Effector CD8-positive, alpha-beta T cell (primary cell): ENCODE results near the gene LCN15.

Experiments used
- DNase-seq: peaks from one replicate; lab custom pipeline; 2025; lab: John Stamatoyannopoulos, UW

LCN15 gene

DNA sequence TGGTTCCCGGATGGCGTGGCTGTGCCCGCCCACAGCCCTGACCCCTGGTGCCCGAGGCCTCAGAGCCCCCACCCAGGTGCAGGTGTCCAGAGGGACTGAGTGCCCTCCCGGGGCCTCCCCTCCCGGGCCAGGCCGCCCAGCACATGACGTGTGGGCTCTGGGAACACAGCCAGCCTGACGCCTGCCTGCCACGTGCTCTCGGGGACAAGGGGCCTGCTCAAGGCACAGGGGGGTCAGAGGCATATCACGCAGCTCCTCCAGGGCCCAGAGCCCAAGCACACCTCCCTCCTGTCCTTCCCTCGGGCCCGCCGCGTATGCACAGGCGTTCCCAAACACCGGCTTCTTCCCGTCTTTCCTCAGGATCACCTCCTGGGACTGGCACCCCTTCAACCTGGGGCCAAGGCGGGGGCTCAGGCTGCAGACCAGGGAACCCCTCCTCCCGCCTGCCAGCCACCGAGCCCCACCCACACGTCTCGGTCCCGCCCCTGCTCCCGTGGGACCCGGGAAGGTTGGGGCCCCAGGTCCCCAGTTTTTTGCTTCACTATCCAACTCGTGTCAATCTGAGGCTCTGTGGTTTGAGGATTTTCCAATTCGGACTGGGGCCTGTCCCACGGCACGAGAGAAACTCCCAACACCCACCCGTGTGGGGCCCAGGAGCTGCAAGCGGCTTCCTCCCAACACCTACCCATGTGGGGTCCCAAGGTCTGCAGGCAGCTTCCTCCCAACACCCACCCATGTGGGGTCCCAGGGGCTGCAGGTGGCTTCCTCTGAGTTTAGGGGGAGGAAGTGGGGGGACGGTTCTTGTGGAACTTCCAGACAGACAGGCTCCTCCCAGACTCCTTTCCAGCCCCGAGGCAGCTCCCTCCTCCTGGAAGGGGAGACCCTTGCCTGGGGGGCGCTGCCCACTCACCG, 23.1 kb downstream of the LCN15 start:
- DNase-seq = no peak

DNA sequence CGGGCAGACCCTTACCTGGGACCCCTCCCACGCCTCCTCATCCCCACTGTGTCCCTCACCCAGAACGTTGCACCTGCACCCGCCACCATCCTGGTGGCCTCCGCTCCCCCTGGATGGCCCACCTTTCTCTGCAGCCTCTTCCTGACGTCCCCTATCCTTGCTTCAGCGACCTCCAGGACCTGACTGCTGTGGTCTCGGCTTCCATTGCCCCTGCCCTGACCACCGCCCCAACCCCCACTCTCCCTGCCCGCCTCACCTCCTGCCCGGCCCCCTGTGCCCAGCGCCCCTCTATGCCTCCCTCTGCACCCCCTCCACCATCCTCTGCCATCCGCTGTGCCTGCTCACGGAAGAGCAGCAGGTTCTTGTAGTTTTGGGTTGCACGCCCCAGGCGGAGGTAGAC, 23.8 kb downstream of the LCN15 start:
- DNase-seq = no peak

DNA sequence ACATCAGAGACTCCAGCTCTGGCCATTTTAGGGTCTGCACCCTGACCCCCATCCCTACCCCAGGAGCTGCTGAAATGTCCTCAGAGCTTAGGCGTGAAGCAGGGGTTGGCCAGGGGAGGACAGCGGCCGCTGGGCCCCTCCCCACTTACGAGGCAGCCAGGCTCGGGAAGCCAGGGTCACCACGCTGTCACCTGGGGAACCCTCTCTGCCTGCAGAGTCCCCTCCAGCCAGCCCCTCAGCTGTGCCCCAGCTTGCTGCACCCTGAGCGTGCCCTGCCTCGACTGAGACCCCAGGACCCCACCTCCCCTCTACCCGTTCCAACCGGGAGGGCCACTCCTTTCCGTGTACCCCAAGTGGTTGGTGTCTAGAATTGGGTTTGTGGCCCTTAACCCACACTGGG, 24.2 kb downstream of the LCN15 start:
- no peak for DNase-seq

DNA sequence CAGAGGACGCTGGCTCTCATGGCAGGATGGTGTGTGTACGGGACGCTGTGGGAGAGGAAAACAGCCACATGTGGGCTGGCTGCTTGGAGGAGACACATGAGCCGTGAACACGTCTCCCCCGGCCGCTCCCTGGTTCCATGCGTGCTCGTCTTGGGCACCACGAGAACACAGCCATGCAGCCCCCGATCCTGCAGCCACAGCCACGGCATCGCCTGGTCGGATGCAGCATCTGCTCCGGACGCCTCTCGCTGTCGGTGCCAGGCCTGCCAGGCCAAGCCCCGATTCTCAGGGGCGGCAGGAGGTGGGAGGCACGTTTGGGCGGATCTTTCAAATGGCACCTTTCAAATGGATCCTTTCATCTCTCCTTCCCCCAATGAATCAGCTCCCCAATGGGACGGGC, 24.8 kb downstream of the LCN15 start:
- DNase-seq = no peak

DNA sequence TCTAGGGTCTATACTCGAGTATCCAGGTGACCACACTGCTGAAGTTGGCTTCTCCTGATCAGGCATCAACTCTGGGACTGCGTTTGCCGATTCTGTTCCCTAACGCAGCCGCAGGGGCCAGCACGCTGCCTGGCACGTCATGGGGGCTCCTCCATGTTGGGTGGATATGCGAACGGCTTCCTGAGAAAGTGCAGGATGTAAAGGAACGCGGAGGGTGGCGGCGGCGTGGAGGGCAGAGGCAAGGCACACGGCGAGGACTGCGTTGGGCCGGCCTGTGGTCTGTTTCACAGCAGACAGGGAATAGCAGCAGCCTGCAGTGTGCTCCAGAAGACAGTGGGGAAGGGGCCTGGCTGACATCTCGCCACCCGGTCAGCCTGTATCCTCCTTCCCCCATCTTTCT, 25.4 kb downstream of the LCN15 start:
- no peak for DNase-seq

DNA sequence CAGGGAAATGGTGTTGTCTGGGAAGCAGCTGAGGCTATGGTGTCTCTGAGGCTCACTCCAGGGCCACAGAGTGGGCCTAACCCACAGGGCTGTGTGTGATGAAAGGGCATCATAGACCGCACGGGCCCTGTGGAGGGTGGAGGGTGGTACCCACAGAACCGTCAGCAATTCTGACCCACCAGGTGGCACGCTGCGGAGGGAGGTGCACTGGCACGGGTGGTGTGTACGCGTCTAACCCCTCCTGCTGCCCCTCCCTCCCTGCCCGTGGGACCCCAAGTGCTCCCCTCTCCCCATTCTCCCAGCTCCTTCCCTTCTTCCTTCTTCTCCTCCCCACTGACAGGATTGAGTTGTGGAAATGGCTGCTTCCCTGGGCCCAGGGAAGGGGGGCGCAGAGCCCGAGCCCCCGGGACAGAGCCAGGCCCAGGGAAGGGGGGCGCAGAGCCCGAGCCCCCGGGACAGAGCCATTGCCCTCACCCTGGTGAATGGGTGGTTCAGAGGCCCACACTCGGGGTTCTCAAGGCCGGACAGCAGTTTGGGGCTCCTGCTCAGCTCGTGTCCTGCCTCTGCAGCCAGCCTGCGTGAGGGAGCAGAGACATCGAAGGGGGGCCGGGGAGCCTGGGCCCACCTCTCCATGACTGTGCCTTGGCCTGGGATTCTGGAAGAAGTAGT, 28.4 kb downstream of the LCN15 start:
- no peak for DNase-seq

DNA sequence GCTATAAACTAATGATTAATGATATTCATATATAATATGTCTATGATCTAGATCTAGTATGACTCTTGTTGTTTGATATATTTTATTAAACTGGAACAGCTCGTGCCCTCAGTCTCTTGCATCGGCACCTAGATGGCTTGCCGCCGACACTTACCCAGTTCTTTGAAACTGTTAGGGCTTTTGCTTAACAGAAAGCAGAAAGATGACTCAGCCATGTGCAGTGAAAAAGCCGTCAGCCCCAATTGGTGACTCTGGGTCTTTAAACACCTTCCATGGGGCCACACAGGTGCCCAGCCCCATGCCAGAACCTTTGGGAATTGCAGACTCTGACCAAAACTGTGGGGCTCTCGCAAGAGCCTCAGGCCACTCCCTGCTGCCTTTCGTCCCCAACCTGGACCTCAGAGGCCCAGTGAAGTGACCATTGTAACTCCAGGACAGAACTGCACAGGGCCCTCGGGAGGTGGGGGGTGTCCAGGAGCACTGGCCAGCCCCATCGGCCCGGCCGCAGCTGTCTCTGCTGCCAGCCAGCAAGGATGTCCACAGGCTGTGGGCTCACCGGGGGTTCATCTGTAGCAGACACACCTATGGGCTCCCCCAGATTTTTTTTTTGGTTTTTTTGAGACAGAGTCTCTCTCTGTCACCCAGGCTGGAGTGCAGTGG, 29.4 kb downstream of the LCN15 start:
- DNase-seq = no peak

DNA sequence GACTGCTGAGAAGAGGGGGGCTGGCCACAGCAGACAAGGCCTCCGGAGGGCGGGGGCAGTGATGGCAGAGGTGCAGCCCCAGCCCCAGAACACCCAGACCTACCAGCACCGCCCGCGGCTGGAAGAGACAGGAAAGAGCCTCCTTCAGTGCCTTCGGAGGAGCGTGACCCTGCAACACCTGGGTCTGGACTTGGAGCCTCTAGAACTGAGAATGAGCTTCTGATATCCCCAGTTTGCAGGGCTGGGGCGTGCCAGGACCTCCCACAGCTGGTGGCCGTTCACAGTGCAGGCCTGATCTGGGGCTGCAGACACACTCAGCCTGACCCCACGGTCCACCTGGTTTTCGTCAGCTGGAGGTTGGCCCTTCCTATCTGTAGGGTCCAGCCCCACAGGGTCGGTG, 30.7 kb downstream of the LCN15 start:
- DNase-seq = no peak

DNA sequence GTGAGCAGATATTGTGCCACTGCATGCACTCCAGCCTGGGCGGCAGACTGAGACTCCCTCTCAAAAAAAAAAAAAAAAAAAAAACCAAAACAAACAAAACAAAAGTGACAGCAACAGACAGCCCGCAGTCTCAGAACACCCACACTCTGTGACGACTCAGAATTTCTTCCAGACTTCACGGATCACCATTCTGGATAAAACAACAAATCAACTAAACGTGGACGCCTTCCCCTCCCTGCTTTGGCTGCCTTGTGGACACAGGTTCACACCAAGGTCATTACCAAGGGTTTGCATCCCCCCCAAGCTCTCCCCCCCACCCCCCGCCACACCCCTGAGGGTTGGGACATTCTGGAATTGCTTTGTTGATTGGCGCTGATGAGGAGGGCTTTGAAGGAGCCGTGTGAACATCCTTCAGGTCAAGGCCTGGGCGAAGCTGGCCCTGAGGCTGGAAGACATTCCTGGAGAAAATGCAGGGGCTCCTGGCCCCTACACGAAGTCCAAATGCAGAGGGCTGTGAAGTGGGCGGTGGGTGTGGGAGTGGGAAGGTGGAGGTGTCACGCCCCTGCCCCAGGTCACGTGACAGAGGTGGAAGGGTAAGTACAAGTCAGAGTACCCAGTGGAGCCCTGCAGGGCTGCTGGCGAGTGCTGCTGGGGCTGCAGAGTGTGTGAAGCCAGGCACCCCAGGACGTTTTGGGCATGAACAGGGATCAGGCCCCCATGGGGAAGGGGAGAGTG, 31.7 kb downstream of the LCN15 start:
- DNase-seq = no peak

DNA sequence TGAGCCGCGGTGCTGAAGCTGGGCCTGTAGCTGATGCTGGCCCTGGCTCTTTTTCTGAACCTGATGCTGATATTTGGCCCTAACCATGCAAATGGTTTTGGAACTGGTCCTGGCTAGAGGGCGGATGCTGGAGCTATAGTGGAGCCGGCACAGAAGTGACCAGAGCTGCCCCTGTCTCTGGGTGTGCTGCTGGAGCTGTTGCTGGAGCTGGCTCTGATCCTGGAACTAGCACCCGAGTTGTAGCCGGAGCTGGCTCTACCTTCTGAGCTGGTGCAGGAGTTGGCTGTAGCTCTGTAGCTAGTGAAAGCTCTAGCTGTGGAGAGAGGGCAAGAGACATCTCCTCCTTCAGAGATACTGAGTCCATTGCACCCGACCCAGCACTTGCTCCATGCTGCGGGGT, 34.4 kb downstream of the LCN15 start:
- no peak for DNase-seq

DNA sequence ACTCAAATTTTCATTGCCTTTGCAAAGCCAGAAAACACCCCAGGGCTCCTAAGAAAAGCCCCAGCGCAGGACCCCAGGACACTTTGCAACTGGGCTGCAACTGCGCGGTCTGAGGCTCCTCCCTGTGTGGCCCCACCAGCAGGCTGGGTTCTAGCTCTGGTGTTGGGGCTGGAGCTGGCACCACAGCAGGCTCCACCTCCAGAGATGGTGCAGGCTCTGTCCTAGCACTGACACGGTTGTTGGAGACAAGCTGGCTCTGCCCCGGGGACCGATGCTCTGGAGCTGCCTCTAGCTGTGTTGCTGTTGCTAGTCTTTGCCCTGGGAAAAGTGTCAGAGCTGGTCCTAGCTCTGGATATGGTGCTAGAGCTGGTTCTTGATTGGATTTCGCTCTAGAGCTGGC, 35.2 kb downstream of the LCN15 start:
- DNase-seq = no peak

DNA sequence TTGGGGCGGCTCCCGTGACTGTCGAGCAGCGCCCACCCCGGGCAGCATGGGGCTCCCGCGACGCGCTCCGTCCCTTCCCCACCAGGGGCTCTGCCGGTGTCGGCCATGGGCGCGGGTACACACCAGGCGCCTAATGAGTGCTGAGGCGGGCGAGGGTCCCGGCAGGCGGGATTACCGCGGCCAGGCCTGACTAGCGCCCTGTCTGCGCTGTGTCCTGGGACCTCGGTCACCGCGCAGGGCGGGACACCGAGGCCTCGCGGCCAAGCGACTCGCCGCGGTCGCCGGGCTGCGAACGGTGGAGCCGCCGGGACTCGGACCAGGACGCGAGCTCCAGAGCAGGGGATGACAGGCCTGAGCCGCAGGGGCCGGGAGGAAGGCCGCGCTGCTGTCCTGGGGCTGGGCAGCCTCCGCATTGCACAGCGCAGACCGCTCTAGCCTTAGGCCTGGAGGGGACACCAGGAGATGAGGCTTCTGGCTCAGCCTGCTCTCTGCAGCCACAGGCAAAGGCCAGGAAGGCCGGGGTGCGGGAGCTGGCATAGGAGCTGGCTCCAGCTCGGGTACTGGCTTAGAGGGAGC, 35.7 kb downstream of the LCN15 start:
- no peak for DNase-seq

DNA sequence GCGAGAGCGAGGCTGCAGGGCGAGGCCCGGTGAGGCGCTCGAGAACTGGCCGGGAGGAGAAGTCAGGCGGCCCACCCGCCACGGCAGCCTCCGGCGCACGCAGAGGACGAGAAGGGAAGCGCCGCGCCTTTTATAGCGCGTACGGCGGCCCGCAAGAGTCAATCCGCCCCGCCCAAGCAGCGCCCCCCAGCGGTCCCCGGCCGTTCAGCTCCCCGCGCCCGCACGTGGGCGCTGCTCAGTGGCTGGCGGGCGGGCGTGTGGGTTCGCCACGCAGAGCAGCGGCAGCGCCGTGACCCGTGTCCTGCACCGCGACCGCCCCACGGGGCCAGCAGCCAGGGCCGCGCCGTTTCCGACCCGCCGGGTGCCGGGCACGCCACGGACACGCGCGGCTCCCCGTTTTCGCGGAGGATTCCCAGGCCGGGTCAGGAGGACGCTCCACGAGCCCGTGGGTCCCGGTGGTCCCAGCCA, 36.2 kb downstream of the LCN15 start:
- DNase-seq = peak; percentile 88

DNA sequence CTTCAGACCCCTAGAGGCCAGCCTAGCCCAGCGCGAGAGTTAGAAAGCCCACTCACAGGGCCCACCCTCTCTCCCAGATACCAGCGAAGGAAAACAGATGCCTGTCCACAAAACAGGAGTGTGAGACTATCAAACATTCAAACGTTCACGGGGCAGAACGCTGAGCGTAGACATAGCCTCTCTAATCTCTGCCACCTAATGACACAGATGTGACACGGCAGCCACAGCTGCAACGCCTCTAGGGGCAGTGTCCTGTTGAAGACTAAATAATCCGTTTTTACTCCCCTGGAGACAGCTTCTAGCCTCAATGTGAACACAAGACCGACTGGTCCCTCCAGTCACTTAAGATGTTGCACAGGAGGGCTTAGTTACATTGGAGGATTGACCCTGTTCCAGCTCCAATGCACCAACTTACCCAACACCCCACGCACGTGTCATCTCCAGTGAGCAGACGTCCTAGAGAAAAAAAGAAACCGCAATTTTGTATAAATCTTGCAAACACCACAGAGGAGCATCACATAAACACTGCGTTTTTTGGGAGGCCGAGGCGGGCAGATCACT, 37.6 kb downstream of the LCN15 start:
- no peak for DNase-seq

DNA sequence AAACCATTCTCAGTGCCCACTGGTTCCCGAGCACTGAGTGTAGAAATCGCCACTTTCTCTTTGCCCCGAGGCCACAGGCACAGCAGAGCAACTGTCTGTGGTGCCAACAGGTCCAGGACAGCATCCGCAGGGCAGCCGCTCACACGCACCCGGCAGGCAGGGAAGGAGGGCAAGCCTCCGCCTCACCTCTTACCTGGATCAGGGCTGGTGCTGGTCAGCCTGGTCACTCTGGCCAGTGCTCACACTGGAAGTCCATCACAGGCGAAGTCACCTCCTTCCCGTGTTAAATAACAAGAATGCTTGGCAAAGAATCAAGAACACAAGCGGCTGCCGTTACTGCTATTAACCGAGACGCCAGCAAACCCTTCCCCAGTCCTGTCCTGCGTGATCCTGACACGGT, 38.2 kb downstream of the LCN15 start:
- DNase-seq = no peak

DNA sequence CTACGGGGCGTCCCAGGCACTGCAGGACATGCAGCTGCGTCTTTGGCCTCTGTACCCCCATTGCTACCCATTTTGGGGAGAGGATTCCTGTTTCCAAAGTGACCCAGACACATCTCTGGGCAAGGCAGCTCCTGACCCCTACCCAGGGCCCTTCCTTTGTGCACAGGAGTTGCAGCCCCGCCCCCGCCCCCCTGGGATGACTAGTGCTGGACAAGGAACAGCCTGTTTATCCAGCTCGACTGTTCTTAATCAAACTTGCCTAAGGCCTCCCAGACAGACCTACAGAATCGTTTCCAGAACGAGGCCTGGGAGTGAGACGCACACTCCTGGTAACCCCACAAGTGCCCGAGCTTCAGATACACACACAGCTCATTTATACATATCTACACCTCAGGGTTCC, 38.7 kb downstream of the LCN15 start:
- no peak for DNase-seq

DNA sequence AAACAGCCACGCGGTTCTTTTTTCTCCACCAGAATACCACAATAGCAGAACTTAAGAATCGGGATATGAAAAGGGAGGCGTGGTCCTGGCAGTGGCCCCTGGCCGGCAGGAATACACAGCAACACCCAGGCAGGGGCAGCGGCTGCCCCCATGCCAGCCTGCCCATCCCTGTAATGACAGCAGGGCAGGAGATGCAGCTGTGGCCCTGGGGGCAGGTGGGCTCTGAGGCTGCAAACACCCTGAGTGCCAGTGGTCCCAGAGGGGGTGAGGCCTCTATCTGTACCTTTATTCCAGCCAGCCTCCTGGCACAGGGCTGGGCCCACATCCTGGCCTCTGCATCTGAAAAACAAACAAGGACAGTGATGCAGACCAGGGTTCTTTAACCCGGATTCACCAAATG, 39.5 kb downstream of the LCN15 start:
- no peak for DNase-seq

DNA sequence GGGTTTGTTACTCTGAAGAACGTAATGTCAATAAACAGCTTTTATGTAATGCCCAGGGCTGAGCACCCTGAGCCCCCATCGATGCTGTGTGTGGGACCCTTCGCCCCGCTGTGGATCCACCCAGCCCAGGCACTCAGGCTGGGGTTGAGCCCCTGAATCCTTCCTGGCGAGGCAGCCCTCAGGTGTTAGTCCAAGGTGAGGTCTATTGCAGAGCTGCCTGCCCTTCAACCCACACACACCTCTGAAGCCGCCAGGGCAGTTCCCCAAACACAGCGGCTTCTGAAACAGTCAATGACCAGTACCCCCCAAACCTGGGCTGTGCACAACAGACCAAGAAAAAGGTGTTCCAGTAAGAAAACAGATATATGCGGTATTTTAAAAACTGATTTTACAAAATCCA, 40.3 kb downstream of the LCN15 start:
- DNase-seq = no peak

DNA sequence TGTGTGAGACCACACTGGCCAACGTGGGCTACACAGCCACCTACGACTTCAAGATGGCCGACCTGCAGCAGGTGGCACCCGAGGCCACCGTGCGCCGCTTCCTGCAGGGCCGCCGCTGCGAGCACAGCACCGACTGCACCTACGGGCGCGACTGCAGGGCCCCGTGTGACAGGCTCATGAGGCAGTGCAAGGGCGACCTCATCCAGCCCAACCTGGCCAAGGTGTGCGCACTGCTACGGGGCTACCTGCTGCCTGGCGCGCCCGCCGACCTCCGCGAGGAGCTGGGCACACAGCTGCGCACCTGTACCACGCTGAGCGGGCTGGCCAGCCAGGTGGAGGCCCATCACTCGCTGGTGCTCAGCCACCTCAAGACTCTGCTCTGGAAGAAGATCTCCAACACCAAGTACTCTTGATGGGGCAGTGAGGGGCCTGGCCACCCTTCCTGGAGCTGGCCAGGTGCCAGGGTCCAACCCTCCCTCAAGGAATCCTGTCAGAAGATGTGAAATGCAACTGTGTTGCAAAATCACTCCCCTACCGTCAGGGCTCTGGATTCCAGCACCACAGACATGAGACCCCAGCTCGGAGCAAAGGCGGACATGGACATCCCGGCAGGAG, 40.8 kb downstream of the LCN15 start:
- no peak for DNase-seq

DNA sequence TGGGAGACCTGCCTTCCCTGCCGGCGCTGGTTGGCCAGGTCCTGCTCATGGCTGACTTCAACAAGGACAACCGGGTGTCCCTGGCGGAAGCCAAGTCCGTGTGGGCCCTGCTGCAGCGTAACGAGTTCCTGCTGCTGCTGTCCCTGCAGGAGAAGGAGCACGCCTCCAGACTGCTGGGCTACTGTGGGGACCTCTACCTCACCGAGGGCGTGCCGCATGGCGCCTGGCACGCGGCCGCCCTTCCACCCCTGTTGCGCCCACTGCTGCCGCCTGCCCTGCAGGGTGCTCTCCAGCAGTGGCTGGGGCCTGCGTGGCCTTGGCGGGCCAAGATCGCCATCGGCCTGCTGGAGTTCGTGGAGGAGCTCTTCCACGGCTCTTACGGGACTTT, 41.4 kb downstream of the LCN15 start:
- DNase-seq = no peak
